ENCODE data around the gene ELMO1.
A peak's percentile ranks its signal among the peaks of the same experiment; 100 is the strongest.

Gene ELMO1

DNA sequence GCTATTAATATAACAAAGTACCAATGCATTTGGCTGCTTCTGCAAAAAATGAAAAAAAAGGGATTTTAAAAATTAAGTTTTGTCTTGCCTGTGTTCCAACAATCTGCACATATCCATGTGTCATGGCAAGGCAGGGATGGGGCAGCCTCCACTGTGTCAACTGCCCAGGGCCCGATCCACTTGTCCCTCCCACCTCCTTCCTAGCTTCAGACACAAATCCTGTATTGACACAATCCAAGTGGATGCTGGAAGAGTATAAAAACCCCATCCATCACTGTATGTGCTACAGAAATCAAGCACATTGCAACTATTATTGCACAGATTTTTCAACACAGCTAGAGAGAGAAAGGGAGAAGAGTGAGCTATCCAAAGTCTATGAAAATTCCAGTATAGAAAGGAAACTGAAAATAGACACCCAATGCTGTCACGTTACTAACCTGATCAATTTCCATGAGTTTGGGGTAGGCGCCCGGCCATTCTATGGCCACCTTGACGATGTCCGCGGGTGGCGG, 106.4 kb downstream of the ELMO1 start:
- DNase-seq, result no peak

DNA sequence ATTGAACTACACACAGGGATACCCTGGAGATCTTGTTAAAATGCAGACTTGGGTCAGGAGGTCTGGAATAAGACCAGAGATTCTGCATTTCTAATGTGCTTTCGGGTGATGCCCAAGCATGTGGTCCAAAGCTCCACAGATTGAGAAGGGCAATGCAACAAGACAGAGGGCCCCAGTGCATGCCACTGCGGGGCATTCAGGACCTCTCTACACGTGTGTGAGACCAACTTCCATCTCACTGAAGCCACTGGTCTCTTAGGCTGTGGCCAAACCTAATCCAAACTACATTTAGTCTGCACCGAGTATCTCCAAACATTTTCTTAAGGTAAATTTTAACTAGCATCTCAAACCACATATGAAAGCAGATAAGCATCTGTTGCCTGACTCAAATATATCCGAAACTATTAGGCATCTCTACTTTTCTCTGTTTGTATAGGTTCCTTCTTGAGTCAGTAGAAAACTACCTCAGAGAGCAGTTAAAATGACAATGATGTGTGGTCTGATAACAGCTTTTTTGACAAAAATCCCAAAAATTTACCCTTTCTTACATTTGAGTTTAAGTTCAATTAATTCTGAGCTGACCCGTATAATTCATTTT, 107.5 kb downstream of the ELMO1 start:
- no peak for DNase-seq

DNA sequence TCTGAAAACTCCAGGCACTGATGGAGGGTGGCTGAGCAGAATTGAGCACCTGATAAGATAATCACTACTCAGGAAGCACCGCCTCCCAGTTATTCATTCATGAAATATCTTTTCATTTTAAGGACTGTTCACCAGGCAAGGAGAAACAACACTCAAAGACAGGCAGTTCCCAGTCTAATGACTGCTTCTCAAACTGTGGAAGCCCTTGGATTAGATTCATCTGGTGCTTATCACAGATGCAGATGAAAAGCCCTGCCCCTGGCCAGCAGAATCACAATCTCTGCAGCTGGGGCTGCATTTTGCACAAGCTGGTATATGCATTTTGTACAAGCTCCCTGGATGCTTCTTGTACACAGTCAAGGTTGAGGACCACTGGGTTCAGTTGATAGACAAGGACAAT, 109.7 kb downstream of the ELMO1 start:
- no peak for DNase-seq

DNA sequence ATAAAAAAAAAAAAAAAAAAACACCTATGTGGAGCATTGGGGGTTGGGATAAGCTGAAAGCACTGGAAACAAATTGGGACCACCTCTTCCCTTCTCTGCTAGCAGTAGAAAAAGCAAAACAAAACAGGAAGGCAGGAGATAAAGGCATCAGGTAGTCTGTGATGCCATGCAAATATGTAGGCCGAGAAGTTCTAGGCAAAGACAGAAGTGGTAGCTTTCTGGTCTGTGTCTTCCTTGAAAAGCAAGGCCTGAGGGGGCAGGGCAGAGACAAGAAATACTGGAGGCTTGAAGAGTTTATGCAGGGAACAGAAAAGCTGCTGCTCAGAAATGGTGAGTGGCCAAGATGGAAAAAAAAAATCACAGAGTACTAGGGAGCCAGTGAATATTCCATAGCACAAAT, 111.1 kb downstream of the ELMO1 start:
- no peak for DNase-seq

DNA sequence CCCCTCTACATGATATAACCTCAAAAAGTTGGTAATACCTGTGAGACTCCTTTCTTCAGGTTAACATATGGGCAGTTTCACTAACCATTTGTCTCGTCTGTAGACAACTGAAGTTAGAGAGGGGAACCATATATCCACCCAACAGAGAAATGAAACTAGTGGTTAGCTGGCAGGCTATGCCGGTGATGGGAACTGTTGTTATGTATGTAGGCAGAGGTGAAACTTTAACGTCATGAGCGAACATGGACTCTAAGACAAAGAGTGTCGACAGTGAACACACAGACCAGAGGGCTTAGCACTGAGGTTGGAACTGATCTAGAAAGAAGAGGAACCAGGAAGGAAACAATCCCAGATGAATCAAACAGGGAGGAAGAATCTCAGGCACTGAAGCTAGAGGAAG, 112.4 kb downstream of the ELMO1 start:
- DNase-seq, result no peak

DNA sequence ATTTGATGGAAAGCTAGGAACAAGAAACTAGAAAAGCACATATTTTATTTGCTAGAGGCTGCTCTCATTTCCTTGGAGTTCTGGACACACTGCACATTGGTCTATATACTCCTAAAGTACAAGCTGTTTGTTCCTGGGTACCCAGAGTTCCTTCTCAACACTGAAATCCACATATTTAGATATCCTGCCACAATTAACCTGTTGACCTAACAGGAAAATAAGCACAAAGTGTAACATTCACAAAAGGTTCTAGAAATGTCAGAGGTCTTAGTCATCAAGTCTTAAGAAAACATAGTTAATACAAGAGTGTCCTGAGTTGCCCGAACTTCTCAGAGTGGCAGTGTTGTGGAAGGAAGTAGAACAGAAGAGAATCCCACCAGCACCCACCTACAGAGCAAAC, 115.6 kb downstream of the ELMO1 start:
- DNase-seq, result no peak

DNA sequence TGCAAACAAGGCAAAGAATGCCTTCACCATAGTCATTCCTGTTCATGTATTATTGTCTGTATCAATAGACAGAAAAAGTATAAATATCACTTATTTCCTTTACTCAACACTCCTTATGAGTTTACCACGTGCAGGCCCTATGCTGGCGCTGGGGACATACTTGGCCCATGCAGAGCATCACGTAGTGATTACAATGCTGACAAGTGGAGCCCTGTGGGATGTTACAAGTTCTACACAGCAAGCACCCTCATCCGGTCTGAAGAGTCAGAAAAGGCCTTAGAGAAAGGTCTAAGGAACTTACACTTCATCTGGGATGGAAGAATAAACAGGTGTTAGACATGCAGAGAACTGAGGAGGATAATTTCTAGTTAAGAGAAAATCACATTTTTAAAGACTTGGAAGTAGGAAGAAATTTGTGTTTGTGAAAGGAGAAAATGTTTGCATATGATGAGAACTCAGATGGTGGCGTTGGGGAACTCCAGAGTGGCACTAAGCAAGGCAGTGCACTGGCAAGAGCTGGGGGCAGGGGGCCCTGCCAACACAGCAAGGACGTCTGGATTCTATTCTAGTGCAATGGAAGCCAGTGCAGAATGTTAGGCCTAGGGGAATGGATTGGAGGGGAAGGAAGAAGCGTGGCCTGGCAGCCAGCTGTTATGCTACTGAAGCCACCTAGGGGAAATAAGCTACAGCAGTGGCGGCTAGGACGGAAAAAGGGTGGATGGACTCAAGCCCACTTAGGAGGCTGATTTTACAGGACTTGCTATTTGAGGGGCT, 116.2 kb downstream of the ELMO1 start:
- no peak for DNase-seq

DNA sequence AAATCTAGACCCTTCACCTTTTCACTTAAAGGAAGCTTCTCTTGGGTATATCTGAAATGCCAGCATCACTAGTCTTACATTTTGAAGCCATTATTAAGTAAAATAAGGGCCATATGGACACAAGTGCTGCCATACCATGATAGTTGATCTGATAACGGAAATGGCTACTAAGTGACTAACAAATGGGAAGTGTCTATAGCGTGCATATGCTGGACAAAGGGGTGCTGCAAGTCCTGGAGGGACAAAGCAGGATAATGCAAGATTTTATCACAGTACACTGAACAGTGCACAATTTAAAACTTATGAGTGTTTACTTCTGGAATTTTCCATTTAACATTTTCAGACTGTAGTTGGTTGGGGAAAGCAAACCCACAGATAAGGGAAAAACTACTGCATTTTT, 117.9 kb downstream of the ELMO1 start:
- DNase-seq, result no peak

DNA sequence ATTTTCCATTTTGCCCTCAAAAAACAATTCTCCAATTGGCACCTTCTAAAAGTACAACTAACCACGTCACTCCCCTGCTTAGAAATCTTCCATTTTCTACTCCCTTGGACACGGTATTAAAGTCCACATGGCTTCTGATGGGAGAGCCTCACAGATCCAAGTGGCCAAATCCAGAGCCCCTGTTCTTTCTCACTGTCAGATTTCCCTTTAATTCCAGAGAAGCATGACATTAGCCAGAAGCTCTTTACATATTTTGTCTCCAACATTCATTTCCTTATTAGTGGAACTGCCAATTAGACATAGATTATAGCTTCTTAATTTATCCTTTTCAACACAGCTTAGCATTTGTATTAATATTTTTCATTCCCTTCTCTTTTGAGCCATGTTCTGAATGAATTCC, 118.7 kb downstream of the ELMO1 start:
- no peak for DNase-seq

DNA sequence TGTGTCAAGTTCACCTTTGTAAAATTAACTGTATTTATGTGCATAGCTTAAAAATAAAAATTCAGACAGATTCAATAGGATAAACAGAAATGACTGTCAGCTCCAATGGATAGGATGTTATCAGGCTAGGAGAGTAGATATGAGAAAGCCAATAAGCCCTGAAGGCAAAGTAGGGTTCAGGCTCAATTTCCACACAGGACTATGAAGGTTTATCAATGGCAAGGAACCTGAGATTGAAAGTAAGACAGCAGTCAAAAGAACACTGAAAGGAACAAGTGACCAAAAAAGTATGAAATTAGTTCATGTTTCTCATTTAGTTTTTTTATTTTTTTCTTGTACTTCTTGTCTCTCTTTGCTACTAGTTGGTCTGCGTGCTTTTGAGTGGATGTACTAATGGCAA, 121.4 kb downstream of the ELMO1 start:
- no peak for DNase-seq

DNA sequence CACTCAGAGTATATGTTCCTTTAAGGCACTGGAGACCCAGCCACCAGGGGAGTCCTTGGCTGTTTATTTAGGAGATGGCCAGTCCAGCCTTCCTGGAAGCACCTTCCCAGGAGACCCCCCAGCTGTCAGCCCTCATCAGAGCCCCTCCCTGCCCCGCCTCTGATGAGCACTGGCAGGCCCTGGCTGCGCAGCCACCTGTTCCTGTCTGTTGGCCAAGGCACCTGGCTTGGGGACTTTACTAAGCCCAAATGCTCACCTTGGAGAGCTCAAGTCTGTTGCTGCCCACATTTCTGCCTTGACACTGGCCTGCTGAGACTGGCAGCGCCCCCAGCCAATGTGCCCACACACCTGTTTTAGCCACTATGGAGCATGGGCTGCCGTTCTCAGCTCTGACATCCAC, 124.7 kb downstream of the ELMO1 start:
- DNase-seq, result no peak

DNA sequence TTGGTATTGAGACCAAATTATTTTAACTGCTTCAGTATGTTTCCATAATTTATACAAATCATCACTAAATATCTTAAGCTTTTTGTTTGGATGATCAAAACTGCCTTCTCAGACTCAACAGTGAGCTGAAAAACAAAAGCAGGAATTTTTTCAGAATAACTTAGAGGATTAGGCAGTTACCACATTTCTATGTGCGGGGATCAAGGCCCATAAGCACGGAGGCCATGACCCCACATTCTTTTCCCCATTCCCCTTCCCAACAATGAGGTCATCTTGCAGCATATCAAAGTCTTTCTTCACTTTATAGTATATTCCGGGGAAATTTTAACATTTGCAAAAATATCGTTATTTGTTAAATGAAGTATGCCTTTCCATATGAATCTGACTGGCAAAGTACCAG, 125.8 kb downstream of the ELMO1 start:
- DNase-seq, result no peak

DNA sequence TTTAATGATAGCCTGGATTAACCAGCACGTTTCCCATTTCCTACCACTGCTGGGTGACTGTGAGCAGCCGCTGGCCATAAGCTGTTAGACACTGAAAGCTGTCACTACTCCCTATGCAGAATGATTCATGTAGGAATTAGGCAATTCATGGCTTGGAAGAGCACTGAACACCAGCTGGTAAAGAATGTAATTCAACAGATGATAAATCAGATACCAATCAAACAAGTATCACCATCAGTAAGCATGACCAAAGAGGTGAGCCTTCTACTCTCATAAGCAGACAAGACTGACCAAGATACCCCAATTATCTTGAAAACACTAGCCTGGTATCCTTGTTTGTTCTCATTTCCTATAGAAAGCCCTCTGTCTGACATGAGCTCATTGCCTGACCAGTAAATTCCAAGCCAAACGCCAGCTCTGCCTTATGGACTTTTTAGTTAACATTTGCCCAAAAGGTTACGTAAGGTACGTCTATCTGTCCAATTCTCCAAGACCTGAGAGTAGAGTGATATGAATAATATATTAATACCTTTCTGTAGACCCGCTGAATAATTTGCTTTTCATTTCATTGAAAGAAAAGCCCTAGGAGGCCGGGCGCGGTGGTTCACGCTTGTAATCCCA, 127.7 kb downstream of the ELMO1 start:
- DNase-seq, result no peak

DNA sequence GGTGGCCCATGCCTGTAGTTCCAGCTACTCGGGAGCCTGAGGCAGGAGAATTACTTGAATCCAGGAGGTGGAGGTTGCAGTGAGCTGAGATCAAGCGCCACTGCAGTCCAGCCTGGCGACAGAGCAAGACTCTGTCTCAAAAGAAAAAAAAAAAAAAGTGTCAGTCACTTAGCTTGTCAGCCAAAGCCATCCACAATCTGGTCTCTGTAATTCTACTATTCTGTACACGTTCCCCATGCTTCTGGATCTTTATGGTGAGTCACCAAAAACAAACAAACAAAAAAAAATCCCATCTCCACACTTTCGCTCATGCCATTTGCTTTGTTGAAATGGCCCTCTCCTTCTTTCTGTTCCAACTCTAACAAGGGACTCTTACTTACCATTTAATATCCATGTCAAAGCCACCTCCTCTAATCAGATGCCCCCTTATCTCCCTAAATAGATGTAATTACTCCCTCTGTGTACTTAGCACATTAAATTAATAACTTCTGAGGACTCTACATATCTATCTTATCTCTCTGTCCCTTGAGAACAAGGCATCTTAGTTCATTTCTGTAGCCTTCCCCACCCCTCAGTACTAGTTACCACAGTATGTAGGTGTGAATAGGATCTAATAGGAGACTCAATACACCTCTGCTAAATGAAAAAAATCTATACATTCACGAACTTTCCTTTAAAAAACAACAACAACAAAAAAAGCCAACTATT, 128.4 kb downstream of the ELMO1 start:
- DNase-seq, result no peak

DNA sequence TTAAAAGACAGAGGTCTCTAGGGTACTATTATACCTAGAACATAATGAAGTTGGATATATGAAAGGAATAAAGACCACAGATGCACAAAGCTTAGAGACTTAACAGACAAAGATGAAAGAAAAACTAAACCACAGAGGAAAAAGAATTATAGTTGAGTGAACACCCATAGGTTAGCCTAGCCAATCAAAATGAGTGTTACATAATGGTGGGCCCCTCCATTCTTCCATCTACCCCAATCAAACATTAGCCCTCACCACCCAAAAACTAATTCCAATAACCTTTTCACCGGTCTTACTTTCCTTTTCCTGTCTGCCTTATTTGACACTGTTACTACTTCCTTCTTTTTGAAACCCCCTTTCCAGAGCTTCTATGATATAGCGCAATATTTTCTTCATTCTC, 130.1 kb downstream of the ELMO1 start:
- no peak for DNase-seq

DNA sequence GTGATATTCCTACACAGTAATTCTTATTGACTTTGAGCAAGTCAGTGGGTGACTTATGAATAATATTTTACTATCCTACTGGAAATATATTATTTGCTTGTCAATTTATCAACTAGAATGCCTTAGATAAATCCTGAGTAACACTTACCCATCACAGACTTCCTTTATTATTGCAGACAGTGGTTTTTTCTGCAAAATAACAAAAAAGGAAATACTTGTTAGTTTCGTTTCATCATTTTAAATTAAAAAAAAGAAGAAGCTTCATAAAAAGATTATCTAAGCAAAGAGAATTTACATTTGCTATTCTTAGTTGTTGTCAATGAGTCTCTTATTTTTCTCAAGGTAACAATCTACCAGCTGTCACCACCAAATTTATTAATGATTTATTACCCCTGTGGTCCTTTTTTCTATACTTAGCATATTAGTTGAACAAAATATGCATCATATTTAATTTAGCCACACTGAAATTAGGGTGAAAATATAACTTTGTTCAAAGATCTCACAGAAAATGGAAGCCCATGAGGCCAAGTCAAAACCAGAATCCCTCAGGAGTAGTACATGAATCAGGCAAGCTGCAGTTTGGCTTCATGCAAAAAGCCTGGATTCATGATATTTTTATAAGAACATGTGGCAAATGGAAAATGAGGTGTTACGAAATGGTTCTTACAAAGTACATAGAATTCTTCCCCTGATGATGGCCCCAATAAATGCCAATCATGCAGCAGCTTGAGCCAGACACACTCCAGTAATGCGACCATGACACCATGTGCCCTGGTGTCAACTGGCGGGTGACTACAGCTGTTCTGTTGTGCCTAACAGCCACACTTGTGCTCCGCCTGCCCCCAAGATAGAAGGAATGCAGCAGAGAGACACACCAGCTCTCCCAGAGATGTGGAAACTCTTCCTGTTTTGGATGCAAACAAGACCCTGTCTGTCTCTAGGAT, 132.6 kb downstream of the ELMO1 start:
- no peak for DNase-seq

DNA sequence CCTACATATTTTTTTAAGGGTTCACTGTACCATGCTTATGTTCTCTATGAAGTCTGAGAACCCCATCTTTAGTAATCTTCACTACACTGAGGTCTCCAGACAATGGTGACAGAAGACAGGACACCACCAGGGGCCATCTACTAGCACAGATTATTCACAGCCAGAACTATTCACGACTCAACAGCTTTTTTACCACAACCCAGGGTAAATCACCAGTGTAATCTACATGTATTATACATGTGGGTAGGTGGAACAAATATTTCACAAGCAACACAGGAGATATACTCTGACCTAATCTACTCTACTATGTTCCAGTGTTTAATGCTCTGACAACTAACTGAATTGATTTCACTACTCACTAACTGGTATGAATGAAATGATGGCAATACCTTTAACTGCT, 136.1 kb downstream of the ELMO1 start:
- no peak for DNase-seq

DNA sequence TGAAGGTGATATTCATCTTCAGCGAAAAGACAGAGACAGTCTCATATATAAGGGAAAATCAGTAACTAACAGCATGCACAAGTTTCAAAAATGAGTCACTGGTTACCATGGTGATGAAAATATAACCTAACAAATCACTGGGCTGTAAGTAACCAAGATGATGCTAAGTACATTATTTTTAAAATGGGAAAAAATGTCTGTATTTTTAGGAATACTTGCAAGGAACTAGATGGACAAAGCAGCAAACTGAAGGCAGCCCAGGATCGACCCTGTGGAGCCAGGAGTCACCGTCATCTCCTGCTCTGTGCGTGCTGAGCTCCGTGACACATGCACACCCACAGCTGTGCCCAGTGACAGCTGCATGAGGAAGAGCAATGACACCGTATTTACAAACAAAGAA, 137.3 kb downstream of the ELMO1 start:
- DNase-seq, result peak; percentile 17

DNA sequence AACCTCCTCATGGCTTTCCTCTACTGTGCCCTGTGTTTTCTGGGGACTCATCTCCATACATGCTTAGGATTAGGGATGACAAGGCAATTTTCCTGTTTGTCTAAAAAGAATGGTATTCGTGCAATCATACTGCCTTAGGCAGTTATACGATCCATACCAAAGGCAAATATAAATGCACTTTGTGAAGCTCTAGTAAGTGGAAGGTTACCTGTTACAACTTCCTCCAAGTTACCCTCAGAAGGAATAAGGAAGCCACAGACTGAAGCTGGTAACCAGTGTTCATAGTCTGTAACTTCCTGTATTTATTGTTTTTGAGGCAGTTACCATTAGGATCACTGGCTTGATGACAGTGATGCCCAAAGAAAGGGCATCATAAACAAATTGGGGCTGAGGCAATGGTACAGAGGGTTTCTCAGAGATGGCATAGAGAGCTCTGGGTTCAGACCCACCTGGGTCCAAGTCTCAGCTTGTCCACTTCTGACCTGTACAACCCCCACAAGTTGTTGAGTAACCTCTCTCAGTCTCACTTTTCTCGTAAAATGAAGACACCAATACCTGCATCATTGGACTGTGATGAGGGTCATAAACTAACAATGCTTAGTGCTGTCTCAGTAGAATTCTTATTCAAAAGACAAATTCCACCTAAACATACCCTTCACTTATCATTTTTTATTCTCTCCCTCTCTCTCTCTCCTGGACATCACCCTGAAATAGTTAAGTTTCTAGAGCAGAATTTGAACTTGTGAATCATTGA, 138.2 kb downstream of the ELMO1 start:
- no peak for DNase-seq

DNA sequence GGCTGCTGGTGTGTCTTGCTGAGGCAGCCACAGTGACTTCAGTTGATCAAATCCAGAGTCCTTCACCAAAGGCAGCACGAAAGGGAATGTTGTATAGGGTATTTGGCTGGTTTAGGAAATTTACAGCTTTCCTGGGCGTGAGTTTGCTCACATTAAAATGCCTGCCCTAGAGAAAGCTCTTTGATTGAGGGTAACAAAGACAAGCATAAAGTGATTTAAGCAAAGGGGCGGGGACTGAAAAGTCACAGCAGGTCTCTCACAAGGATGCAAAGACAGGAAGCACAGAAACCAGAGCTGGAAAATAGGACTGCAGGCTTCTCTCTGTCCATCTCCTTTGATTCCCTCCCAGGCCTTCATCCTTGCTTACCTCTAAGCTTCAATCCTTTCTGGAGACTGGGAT, 139.2 kb downstream of the ELMO1 start:
- DNase-seq, result no peak

DNA sequence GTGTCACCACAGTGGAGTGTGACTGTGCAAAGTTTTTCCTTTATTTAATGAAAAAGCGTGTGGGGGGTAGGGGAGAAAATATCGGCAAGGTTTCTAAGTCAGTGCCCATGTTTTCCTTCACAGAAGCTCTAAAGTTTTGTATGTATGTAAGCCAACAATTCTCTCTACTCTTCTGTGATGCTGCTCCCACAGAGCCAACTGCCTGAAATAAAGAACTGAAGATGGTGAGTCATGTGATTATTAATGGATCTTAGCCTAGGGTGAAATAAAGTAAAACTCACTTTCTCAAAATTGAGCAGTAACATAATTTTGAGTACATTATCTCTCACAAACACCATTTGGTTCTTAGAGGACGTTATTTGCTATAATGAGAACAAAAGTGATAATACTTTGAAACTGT, 143.7 kb downstream of the ELMO1 start:
- DNase-seq, result no peak

DNA sequence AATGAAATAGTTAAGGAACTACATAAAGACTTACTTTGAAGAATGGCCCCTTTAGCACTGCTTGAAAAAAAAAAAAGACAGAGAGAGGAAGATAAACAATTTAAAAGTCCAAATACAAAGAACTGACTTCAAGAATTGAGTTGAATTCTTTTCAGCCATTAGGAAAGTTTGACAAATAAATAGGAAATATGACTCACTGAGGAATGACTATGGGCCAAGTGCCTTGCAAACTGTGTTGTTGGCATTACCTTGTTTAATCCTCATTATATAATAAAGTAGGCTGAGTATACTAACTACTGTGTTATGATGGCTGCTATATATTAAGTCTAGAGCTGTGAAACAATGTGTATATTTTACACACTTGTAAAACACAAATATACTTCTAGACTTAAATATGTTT, 151.1 kb downstream of the ELMO1 start:
- no peak for DNase-seq

Data from effector CD4-positive, alpha-beta T cell (primary cell).